ENCODE data around the gene SYNDIG1.

DNA sequence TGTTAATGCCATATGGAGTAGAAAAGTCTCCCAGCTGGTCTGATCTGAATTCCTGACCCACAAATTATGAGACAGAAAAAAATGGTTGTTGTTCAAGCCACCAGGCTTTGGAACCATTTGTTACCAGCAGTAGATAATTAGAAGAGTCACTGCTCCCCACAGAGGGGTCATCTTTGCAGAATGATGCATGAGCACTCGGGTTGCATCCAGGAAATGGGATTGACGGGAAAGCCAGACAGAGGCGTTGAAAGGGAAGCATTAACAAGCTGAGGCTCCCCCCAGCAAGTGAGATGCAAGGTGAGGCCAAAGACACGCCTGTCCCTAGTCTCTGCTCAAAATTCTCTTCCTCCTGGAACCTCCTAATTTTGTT is 182.5 kb downstream of the SYNDIG1 start:
- no peak for TF ChIP-seq POLR2A (IDR thresholded peaks at IDR 0.05)
- TF ChIP-seq, protein P1, sequence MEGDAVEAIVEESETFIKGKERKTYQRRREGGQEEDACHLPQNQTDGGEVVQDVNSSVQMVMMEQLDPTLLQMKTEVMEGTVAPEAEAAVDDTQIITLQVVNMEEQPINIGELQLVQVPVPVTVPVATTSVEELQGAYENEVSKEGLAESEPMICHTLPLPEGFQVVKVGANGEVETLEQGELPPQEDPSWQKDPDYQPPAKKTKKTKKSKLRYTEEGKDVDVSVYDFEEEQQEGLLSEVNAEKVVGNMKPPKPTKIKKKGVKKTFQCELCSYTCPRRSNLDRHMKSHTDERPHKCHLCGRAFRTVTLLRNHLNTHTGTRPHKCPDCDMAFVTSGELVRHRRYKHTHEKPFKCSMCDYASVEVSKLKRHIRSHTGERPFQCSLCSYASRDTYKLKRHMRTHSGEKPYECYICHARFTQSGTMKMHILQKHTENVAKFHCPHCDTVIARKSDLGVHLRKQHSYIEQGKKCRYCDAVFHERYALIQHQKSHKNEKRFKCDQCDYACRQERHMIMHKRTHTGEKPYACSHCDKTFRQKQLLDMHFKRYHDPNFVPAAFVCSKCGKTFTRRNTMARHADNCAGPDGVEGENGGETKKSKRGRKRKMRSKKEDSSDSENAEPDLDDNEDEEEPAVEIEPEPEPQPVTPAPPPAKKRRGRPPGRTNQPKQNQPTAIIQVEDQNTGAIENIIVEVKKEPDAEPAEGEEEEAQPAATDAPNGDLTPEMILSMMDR (IDR thresholded peaks at IDR 0.05): no peak
